DMS114 treated with DMSO at 0.1 percent for 48 hours (cell line): Measurements from ENCODE around the gene GMPS.
"Not testable (repeated sequence)": the region's sequence is repeated elsewhere in the genome, so short reads cannot be mapped to it uniquely, and the experiment has no call there.

Experiments used
- DNase-seq: peaks from one replicate; lab custom pipeline; 2025; ENCODE audit not compliant: unreplicated experiment; lab: John Stamatoyannopoulos, UW

The GMPS gene

DNA sequence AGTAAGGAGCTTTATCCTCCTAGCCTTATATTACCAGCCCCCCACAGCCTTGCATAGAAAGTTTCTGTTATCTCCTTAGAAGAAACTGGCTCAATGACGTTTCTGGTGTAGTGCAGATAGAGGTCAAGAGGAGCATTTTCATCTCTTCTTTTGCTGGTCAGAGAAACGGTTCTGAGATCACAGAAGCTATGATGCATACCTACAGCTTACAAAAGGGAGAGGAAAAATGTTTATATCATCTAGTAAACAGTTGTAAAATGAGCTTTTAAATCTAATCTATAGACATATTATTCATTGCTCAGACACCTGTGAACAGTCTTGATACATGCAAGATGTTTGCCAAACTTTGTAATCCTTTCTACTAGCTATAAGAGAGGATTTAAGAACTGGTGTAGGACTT is 68.0 kb downstream of the GMPS start:
- DNase-seq: no peak

- DNase-seq: no peak
These were observed 70.9 kb downstream of the GMPS start for GRCh38 chr3:155941354-155941753.

DNA sequence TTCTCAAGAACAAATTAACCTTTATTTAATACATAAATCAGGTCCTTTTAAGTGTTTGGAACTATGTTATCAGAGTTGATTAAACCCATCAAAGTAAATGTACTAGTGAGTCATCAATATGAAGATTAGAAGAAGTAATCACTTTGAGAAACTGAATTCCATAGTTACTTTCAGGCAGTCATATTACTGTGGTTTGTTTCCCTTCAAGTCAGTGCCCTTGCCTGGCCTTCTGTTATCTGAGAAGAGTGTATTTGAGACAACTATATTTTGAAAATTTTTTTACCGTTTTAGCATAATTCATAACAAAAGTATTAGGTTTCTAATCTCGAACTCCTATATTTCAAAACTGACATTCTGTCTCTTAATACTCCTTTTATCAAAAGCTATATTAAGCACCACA is 73.6 kb downstream of the GMPS start:
- DNase-seq: no peak

GRCh38 chr3:155946178-155946577 is 75.7 kb downstream of the GMPS start:
- DNase-seq: no peak

DNA sequence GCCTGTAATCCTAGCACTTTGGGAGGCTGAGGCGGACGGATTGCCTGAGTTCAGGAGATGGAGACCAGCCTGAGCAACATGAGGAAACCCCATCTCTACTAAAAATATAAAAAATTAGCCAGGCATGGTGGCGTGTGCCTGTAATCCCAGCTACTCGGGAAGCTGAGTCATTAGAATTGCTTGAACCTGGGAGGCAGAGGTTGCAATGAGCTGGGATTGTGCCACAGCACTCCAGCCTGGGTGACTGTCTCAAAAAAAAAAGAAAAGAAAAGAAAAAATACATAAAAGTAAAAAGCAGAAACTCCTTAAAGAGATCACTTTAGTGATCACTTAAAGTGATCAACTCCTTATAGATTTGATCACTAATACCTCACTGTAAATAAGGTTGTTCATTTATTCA is 78.0 kb downstream of the GMPS start:
- DNase-seq: no peak

DNA sequence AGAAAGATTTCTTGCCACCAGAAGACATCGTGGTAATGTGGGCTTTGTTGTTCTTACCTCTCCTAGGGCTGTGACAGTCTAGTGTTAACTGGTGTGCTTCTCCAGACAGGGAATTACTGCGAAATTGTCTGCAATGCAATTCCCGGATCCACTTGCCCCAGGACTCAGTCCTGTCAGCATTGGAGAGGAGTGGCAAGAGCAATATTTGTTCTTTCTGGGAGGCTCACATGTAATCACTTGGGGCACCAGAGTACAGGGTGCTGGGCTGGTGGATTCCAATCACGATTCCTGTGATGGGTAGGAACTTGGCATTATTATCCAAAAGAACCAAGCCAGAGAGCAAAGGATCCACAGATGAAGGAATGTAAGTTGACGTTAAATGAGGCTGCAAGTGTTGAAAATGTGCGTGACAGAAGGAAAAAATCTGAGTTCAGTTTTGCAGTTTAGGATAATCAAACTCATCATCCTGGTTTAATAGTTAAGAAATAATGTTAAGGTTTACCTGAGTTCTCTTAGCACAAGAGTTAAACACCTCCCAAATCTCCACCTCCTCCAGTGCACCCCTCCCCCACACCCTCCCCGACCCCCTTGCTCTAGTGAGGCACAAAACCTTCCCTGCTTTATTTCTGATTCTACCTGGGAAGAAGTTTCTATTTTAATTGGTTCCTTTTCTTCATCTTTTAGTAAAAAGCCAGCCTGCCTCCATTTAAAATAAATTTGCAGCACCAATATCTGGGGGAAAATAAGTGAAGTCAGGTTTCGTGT is 79.2 kb downstream of the GMPS start:
- no peak for DNase-seq

GRCh38 chr3:155956508-155957411 is 86.3 kb downstream of the GMPS start:
- DNase-seq: no peak

GRCh38 chr3:155957412-155957880 is 87.0 kb downstream of the GMPS start:
- DNase-seq: no peak

GRCh38 chr3:155958676-155959075 is 88.2 kb downstream of the GMPS start:
- DNase-seq: no peak

GRCh38 chr3:155960060-155960459 is 89.6 kb downstream of the GMPS start:
- no peak for DNase-seq

DNA sequence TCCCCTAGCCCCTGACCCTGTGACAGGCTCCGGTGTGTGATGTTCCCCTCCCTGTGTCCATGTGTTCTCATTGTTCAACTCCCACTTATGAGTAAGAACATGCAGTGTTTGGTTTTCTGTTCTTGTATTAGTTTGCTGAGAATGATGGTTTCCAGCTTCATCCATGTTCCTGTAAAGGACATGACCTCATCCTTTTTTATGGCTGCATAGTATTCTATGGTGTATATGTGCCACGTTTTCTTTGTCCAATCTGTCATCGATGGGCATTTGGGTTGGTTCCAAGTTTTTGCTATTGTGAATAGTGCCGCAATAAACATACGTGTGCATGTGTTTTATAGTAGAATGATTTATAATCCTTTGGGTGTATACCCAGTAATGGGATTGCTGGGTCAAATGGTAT is 90.6 kb downstream of the GMPS start:
- not testable (repeated sequence) for DNase-seq

GRCh38 chr3:155963570-155963969 is 93.1 kb downstream of the GMPS start:
- no peak for DNase-seq

- DNase-seq: no peak
These were observed 99.9 kb downstream of the GMPS start for GRCh38 chr3:155970398-155970797.

DNA sequence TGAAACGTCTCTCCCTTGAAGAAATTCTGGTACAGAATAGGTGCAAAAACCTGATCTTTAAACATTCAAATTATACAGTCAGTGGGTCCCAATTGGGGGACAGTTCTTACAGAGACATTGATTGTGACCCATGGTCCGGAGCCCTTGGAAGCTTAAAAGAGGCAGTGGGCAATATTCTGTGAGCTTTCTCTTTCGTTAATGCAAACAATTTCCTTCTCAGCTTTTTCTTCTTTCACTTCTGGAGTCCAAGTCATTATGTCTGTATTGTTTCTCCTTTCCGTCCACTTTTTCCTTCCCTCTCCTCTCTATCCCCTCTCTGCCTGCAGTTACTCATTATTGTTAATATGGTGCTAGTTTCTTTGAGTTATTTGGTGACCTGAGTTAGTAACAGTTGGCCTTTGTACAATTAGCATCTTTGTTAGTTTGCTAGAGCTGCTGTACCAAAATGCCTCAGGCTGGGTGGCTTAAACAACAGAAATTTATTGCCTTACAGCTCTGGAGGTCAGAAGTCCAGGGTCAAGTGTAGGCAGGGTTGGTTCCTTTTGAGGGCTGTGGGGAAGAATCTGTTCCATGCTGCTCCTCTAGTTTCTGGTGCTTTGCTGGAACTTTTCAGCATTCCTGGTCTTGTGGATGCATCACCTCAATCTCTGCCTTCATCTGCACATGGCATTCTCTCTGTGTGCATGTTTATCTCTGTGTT is 102.6 kb downstream of the GMPS start:
- DNase-seq: no peak

- DNase-seq: peak; percentile 11
These were observed 107.9 kb downstream of the GMPS start for GRCh38 chr3:155978324-155978723.

DNA sequence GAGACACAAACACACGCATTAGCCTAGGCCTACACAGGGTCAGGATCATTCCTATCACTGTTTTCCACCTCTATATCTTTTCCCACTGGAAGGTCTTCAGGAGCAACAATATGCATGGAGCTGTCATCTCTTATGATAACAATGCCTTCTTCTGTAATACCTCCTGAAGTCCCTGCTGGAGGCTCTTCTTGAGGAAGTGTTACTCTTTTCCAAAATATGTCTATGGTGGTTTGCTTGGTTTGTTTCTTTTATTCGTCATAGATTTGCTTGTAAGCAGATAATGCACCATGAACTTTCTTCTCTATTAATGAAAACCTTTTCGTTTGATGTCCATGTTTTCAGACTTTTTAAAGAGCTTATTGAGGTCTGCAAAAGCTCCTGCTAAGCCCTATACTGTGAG is 109.3 kb downstream of the GMPS start:
- DNase-seq: no peak

DNA sequence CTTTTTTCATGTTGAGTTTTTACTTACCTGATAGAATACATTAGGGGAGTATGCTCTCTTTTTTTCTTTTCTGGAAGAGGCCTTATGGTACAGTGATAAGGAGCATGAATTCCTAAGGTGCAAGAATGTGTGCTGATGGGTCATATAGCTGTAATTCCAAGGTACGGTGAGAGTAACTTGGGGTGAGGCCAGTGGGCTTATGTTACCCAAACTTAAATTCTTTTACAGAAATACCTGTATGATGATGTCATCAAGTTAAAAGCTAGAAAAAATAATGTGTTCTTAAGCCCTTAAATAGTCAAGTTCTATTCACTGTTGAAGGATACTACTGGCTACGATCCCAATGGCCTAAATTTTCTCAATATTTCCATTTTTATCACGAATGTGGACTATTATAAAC is 111.2 kb downstream of the GMPS start:
- DNase-seq: no peak

GRCh38 chr3:155983834-155984474 is 113.5 kb downstream of the GMPS start:
- no peak for DNase-seq

GRCh38 chr3:155984791-155985417 is 114.5 kb downstream of the GMPS start:
- DNase-seq: no peak

DNA sequence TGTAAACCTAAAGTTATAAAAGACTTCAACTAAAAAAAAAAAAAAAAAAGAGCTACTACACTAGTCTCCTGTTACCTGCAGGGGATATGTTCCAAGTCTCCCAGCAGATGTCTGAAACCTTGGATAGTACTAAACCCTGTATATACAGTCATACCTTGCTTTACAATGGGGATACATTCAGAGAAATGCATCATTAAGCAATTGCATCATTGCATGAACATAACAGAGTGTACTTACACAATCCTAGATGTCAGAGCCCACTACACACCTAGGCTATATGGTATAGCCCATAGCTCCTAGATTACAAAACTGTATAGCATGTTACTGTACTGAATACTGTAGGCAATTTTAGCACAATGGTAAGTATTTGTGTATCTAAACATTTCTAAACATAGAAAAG is 119.1 kb downstream of the GMPS start:
- DNase-seq: no peak

GRCh38 chr3:155991212-155991611 is 120.8 kb downstream of the GMPS start:
- no peak for DNase-seq
